Left hindlimb (tissue), 1 donor: ENCODE results near the gene BMP8B.
"Not testable (repeated sequence)": the region's sequence is repeated elsewhere in the genome, so short reads cannot be mapped to it uniquely, and the experiment has no call there.

Source experiments
- DNase-seq: peaks from one replicate; pipeline ENCODE4 v3.0.0-alpha.2; 2018

Gene BMP8B

DNA sequence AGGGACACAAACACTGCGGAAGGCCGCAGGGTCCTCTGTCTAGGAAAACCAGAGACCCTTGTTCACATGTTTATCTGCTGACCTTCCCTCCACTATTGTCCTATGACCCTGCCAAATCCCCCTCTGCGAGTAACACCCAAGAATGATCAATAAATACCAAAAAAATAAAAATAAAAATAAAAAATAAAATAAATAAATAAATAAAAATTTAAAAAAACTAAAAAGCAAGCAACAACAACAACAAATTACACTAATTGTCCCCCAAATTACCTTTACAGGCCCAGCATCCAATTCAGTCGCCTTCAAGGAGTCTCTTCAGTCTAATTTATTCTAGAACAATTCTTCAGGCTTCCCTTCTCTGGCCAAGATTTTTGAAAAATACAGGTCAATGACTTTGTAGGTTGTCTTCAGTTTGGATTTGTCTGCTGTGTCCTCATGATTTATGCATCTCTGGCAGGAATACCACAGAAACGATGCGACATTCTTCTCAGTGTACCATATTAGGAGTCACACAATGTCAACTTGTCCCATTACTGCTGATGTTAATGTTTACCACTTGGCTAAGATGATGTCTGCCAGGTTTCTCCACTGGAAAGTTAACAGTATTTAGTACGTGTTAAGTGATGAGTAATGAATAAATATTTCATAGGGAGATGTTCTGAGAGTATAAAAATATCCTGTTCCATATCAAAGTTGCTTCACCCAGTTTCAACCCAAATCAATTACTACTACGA is 20.3 kb upstream of the BMP8B start:
- no peak for DNase-seq

DNA sequence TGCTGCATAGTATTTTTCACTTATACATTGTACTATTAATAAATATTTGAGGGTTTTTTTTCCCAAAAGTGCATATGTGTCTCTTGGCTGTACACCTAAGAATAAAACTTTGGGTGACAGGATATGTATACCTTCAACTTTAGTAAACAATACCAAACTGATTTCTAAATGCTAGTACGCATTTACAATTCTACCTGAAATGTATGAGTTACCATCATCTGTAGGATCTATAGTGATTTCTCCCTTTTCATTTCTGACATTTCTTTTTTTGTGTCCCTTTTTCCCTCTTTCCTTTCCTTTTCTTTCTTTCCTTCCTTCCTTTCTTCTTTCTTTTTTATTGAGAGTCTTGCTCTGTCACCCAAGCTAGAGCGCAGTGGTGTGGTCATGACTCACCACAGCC is 16.7 kb upstream of the BMP8B start:
- no peak for DNase-seq

DNA sequence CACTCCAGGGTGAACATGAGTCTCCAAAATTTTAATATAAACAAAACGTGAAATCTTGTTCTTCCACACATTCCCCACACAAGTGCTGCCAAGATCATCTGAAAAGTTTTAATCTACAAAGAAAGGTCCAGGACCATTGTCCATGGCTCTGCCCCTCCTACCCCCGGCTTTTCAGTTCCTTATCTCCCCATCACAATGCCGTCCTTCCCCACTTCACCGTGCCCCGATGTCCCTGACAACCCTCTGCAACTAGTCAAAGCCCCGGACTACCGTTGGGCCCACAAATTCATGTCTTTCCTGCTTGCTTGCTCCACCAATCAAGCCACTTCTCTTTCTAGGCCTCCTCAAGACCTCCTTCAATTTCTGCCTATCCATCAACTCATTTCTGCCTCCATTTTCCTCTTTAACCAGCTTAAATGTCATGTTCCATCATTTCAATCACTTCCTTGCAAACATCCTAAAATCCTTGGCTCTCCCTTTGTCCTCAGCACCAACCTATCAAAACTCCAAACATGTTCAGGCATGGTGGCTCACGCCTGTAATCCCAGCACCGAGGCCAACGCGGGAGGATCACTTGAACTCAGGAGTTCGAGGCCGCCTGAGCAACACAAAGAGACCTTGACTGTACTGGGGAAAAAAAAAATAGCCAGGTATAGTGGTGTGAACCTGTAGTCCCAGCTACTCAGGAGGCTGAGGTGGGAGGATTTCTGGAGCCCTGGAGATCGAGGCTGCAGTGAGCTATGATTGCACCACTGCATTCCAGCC is 14.0 kb upstream of the BMP8B start:
- DNase-seq: no peak

DNA sequence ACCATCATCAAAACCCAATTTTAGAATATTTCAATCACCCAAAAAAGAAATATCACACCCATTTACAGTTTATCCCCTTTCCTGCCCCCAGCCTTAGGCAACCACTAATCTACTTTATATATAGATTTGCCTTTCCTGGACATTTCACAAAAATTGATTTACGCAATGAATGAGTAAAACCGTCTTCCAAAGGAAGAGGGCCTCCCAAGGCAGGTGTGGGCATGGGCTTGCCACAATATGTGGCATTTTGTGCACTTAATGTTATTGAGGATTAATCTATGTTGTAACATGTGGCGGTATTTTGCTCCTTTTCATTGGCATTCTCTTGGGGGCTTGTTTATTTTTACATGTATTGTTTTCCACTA is 11.8 kb upstream of the BMP8B start:
- no peak for DNase-seq

DNA sequence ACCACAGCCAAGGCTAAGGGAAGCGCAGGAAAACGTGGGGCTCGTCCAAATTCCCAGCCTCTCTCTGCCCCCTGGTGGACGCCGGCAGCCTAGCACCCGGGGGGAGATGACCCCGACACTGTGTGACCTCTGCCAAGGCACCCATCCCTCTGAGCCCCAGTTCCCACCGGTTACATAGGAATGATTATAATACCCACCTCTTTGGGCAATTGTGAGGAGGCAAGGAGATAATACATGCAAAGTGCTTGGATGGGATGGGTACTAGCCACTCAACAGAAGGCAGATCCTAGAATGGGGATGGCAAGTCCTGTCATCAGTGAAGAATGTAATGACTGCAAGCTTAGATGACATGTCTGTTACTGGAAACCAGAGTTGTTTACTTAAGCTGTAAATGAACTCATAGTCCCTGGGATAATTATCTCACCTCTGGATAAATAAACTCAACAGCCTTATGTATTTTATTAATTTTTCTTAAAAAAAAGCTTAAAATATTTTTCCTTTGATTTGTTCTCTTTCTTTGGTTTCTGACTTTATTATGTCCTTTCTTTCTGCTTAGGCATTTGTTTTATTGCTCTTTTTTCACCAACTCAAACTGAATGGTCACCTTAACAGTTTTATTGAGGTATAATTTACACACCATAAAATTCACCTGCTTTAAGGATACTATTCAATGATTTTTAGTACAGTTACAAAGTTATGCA is 11.3 kb upstream of the BMP8B start:
- peak; percentile 57 for DNase-seq

DNA sequence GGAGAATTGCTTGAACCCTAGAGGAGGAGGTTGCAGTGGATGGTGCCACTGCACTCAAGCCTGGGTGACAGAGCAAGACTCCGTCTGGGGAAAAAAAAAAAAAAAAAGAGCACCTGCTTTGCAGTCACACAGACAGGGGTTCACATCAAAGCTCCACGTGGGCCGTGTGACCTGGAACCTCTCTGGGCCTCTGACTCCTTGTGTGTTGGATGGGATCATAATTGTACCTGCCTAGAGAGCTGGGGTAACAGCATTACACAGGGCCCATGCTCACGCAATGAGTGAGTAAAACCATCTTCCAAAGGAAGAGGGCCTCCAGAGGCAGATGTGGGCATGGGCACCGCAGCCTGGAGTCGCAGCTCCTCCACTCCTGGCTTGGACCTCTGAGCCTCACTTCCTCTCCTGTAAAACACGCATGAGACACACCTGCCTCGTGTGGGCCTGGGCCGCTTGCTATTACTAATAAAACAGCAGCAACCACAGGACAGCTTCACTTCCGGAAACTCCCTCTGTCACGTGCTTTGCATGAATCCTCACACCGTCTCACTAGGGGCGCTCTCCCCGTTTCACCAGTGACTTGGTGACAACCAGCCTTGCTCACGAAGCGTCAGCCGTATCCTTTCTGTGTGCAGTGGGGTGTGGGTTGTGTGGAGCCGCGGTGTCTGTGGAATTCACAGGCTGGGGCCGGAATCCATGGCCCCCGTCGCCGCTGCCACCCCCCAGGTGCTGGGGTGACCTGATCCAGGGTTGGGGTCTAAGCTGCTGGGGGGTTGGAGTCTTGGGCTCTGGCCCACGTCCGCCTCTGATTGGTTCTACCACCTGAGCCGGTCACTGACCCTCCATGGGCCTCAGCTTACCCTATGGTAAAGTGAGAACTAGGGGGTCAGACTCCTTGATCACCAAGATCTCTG is 10.4 kb upstream of the BMP8B start:
- not testable (repeated sequence) for DNase-seq

DNA sequence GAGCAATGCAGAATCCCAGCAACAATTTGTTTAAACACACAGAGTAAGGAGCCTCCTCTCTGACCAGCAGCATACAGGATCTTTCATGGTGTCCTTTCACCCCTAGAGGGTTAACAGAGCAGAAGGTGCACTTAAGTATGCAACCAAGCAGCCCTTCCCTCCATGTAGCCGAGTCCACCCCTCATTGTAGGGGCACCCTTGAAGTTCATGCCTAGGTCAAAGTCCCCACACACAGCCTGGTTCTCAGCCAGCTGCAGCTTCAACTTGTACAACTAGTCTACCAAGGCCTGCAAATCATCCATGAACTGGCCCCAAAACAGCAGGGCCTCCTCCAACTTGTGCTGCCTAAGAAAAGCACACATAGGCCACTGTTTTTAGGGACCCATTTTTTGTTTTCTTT is 7.0 kb upstream of the BMP8B start:
- DNase-seq: no peak

DNA sequence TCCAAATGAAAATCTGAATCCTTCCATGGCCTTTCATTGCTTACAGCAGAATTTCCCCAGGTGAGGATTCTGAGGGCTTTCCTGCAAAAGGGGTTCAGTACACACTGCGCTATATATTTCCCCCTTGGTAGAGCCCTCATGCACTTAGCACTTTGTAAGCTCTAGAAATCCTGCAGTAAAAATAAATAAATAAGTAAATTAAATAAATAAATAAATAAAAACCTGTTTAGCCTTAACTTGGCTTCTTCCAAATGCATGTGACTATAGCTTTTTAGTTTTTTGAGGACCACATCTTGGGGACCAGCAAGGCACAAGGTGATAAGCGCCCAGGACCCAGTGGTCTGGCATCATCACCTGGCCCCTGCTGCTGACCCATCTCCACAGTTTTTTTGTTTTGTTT is 3.2 kb upstream of the BMP8B start:
- no peak for DNase-seq

DNA sequence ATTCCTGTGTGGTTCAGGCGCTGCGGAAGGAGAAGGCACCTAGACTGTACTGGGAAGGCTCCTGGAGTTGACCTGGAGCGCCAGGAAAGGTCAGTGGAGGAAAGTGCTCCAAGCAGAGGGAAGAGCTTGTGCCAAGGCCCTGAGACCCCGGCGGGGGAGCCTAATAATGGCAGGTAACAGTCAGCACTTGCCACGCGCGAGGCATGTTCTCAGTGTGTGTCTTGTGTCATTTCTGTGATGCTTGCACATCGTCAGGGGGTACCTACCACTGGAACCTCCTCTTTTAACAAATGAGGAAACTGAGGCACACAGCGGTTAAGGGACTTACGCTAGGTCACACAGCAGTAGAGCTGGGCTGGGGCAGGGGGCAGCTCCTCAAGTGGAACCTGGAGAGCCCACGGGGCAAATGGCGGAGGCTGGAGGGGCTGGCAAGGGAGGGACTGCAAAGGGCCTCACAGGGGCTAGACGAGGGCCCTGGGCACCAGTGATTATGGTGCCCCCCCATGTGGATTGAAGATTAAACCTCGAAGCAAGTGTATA is 976 bp upstream of the BMP8B start:
- no peak for DNase-seq

DNA sequence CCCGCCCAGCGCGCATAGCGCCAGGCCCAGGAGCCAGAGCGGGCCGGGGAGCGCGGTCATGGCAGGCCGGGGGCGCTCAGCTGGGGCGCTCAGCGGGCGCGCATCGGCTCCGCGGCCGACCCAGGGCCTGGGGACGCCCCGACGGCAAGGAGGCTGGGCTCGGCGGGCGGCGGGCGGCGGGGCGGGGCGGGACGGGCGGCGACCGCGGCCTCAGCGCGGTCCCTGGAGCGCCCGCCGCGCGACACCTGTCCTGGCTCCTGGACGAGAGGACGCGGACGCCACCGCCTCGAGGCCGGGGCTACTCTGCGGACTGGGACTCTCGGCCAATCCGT is 273 bp downstream of the BMP8B start:
- DNase-seq: no peak

DNA sequence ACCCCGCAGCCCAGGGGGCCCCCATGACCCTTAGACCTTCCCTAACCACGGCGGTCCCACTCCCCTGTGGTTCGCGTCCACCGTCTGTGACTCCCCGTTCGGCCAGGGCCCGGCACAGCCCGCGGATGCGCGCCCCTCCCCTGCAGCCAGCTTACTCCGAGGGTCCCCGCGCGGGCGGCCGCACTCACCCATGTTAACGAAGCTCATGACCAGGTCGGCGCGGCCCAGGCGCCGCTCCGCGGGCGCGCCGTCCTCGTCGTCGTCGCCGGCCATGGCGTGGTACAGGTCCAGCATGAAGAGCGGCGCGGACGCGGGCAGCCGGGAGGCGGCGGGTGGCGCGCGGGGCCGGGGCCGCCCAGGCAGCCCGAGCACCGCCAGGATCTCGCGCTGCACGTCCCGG is 701 bp downstream of the BMP8B start:
- not testable (repeated sequence) for DNase-seq

DNA sequence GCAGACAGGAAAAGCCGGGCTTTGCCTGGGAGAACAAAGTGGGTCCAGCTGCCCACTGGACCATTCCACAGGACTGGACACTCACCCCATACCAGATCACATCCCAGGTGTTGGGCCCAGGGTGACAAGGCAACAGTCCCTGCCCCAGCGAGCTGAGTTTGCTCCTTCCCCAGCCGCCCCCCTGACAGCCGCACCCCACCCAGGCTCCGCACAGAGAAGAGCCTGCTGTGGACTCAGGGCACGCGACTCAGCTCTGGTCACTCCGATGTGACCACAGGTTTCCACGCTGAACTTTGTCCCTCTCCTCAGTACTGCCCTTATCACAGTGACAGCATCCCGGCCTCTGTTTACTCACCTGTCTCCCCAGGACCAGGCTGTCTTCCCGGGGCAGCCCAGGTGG is 1.2 kb downstream of the BMP8B start:
- no peak for DNase-seq

DNA sequence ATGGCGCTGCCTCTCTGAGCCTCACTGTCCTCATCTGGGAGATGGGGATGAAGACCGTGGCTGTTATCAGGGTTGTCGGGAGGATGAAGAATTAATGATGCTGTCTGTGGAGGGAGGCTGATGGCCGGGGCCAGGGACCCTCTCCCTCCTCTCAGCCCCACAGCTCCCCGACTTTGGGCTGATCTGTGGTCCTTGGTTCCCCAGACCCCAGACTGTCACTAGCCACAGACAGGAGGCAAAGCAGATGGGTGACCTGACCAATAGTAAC is 1.6 kb downstream of the BMP8B start:
- not testable (repeated sequence) for DNase-seq

DNA sequence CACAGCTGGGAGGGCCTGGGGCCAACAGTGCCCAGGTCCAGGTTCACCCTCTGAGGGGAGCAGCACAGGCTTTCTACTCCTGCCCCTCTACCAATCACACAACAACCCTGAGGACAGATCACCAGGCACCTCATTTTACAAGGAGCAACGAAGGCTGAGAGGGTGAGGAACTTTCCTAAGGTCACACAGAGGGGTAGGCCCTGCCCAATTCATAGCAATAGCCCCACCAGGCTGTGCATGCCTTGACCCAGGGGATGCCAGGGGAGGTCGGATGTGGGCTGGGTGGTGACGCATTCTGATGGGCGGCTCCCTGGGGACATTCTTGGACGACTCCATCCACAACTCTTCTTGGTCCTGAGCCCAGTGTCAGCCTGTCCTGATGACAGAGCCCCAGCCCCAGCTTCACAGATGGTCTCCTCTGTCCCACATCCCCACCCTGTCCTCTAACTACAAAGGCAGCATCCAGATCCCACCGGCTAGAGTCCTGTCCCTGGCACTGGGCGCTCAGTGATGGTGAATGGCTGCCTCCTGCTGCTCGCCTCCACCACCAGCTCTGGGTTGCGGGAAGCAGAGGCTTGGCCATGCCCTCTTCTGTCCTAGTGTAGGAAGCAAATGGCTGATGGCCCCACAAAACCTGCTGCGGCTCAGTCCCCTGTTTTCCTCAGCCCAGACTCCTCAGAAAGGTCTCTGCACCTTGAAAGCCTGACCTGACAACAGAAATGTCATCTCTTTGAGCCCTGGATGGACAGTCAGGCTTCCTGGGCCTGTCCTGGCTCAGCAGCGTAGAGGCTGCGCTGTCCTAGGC is 2.2 kb downstream of the BMP8B start:
- DNase-seq: not testable (repeated sequence)

DNA sequence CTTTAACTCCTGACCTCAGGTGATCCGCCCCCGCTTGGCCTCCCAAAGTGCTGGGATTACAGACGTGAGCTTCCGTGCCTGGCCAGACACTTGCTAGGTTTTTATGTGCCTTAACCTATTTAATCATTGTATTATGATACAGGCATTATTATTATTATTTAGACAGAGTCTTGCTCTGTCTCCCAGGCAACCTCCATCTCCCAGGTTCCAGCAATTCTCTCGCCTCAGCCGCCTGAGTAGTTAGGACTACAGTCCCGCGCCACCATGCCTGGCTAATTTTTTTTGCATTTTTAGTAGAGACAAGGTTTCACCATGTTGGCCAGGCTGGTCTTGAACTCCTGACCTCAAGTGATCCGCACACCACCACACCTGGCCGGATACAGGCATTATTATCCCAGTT is 6.0 kb downstream of the BMP8B start:
- DNase-seq: not testable (repeated sequence)

DNA sequence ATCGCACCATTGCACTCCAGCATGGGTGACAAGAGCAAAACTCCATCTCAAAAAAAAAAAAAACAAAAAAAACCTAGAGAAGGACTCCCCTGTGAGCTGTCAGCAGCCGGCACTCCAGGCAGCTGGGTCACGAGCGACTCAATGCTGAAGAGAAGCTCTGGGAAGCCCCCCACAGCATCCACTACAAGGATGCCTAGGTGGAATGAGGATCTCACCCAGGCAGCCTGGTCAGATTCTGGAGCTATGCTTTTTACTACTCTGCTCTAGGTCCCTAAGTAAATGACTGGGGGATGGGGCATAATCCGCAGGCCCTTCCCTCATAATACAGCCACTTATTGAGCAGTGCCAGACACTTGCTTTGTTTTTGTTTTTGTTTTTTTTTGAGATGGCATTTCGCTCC is 6.6 kb downstream of the BMP8B start:
- no peak for DNase-seq

DNA sequence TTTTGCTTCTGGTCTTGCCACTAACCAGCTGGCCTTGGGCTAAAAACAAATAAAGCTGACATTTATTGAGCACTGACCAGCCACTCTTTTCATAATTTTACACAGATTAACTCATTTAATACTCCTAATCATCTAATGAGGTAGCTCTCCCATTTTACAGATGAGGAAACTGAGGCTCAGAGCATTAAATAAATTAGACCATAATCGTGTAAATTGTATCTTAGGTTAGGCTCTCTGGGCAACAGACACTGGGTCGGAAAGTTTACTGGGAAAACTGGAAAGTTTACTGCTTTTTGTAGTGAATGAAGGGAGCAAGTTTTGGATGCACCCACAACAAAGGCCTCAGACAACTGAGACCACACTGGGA is 7.3 kb downstream of the BMP8B start:
- no peak for DNase-seq

DNA sequence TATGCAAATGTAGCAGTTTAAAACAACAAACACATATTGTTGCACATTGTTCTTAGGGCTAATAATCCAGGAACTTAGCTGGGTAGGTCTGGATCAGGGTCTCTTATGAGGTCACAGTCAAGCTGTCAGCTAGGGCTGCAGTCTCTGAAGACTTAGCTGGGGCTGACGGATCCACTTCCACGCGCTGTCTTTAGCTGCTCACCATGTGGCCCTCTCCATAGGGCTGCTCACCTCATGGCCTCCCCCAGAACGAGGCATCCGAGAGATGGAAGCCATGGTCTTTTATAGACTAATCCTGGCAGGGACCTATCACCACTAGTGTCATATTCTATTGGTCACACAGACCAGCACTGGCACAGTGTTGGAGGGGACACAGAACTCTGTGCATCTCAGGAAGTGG is 8.8 kb downstream of the BMP8B start:
- DNase-seq: no peak

DNA sequence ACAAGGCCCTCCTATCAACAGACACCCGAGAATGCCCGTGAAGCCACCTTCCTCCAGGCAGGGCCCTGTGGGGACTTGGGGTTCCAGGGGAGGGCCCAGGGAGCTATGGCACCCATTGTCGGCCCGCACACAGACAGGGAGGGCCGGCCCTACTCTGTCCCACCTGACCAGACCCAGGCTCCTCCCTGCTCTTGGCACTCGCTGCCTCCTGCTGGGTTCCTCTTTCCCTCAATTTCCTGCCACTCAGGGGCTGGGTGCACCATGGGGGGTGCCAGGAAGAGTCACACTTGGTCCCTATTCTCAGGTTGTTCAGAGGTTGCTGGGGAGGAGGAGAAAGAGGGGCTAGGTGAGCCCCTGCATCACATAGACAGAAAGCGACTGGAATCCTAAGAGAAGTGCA is 9.5 kb downstream of the BMP8B start:
- no peak for DNase-seq

DNA sequence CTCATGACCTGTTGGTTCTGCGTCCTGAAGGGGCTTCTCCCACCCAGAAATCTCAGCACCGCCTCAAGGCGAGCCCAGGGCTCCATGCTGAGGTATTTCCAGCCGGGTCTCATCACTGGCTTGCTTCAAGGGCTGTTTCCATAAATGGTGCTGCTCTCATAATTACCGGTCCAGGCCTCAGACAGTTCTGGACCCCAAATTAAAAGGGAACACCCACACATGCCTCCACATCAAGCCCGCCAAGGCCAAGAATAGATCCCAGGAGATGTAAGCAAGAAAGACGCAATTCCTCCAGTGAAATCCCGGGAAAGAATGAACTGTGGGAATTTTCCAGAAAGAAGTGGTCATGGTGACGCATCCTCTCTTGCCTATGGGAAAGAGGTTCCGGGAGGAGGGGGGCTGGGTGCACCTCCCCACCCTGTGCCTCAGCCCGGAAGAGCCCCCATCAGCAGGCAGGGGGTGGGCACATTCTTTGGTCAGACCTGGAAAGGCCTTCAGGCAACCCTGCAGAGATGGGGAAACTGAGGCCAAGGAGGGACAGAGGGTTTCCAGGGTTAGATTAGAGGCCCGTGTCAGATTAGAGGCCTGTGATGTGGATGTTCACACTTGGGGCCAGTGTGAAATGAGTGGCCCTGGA is 10.1 kb downstream of the BMP8B start:
- DNase-seq: not testable (repeated sequence)

DNA sequence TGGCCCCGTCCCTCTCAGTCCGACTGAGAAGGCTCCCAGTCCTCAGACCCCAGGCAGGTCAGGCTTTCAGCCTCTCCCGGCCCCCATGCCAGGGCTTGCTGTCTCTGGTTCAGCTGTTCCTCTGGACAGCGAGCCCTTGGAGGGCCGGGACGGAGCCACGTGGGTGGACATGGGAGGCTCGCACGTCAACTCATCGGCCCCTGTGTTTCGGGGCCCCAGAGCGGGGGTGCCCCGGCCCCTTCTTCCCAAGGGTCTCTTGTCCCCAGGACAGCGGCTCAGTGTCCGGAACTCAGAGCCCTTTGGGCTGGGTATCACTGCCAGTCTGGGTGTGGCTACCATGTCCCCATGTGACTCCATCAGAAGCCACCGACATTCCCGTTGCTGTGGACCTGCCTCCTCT is 10.8 kb downstream of the BMP8B start:
- DNase-seq: not testable (repeated sequence)

DNA sequence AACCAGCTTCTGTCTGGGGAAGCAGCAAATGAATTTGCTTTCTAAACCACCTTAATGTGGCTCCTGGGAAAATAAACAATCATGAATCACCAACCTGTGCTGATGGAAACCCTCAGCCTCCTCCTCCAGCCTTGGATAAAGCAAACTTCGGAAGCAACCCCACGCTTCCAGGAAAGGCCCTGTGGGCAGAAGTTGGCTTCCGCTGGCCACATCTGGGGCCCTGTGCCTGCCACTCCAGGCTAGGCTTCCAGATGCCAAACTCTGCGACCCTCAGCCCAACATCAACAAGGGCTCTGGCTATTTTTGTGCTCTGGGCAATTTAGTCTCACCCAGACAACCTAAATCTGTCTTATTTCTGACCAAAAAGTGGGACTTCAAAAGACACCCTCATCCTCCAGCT is 11.4 kb downstream of the BMP8B start:
- DNase-seq: no peak
